SK-N-SH (cell line): ENCODE measurements around the gene SEC14L5.

Experiments used
- EP300 ChIP-seq, 2 experiments: IDR thresholded peaks; 2 replicates each; pipeline versions ENCODE4 v1.4.0 to v1.6.1; 2012; ENCODE audit warnings: borderline replicate concordance in 1 of 2, low read depth in 1 of 2, low read length in 1 of 2
- GABPA ChIP-seq: IDR thresholded peaks from 2 replicates; pipeline ENCODE4 v1.4.0; 2012; ENCODE audit warnings: low read depth, mild to moderate bottlenecking
- MAX ChIP-seq: IDR thresholded peaks from 2 replicates; pipeline ENCODE4 v1.4.0; 2012; ENCODE audit warnings: low read depth
- MEF2A ChIP-seq: IDR thresholded peaks from 2 replicates; pipeline ENCODE4 v1.4.0; 2012; ENCODE audit warnings: low read depth, borderline replicate concordance
- POLR2AphosphoS5 ChIP-seq: IDR thresholded peaks from 2 replicates; pipeline ENCODE4 v1.6.1; 2012; ENCODE audit warnings: low read depth, low read length
- RAD21 ChIP-seq: IDR thresholded peaks from 2 replicates; pipeline ENCODE4 v1.6.1; 2012; ENCODE audit warnings: mild to moderate bottlenecking, low read length
- SIN3A ChIP-seq: IDR thresholded peaks from 2 replicates; pipeline ENCODE4 v1.6.1; 2012; ENCODE audit warnings: low read depth, mild to moderate bottlenecking, low read length, moderate library complexity, borderline replicate concordance
- TCF12 ChIP-seq: IDR thresholded peaks from 2 replicates; pipeline ENCODE4 v1.4.0; 2012
- USF1 ChIP-seq: IDR thresholded peaks from 2 replicates; pipeline ENCODE4 v1.4.0; 2012; ENCODE audit warnings: low read depth, borderline replicate concordance
- USF2 ChIP-seq: fragments of 150-350 bp; IDR thresholded peaks from 2 replicates; pipeline ENCODE4 v1.6.1; 2017; ENCODE audit warnings: antibody characterized with exemption, low read length, low read depth, borderline replicate concordance
- YY1 ChIP-seq: IDR thresholded peaks from 2 replicates; pipeline ENCODE4 v1.4.0; 2012; ENCODE audit warnings: low read depth, mild to moderate bottlenecking
- ZBTB33 ChIP-seq: IDR thresholded peaks from 2 replicates; pipeline ENCODE4 v1.4.0; 2012; ENCODE audit warnings: low read depth, borderline replicate concordance
- TF ChIP-seq, protein P1 (sequence below): fragments of 200-600 bp; sonication (generic); IDR thresholded peaks from 2 replicates; pipeline ENCODE4 v1.6.1; 2017; ENCODE audit warnings: antibody characterized with exemption, mild to moderate bottlenecking, moderate library complexity
- TF ChIP-seq, protein P2 (sequence below): IDR thresholded peaks from 2 replicates; pipeline ENCODE4 v1.6.1; 2012; ENCODE audit warnings: mild to moderate bottlenecking, low read depth, low read length, moderate library complexity

DNA sequence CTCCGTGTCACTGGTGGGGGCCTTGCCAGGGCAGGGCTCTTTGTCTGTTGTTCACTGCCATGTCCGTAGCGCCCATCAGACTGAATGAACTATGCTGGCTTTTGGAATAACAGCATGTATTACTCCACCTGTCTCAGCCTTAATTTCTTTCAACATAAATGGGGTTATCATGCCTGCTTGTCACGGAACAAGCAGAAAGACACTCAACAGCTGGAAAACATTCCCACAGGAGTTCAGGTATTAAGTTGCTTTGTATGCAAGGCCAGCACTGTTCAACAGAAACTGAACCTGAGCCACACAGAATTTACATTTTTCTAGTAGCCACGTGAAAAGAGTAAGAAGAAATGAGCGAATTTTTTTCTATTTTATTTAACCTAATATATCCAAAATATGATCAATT, 34.3 kb upstream of the SEC14L5 start:
- TF ChIP-seq POLR2AphosphoS5 (no peak), MAX (no peak), USF1 (no peak), GABPA (no peak), USF2 (no peak), ZBTB33 (no peak), MEF2A (no peak), RAD21 (no peak), EP300 (IDR thresholded peaks at IDR 0.05; ENCODE audit: borderline replicate concordance in 1 of 2, low read depth in 1 of 2, low read length in 1 of 2) (no peak), SIN3A (no peak), TCF12 (no peak), YY1 (no peak)
- TF ChIP-seq, protein P1, sequence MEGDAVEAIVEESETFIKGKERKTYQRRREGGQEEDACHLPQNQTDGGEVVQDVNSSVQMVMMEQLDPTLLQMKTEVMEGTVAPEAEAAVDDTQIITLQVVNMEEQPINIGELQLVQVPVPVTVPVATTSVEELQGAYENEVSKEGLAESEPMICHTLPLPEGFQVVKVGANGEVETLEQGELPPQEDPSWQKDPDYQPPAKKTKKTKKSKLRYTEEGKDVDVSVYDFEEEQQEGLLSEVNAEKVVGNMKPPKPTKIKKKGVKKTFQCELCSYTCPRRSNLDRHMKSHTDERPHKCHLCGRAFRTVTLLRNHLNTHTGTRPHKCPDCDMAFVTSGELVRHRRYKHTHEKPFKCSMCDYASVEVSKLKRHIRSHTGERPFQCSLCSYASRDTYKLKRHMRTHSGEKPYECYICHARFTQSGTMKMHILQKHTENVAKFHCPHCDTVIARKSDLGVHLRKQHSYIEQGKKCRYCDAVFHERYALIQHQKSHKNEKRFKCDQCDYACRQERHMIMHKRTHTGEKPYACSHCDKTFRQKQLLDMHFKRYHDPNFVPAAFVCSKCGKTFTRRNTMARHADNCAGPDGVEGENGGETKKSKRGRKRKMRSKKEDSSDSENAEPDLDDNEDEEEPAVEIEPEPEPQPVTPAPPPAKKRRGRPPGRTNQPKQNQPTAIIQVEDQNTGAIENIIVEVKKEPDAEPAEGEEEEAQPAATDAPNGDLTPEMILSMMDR = no peak
- TF ChIP-seq, protein P2, sequence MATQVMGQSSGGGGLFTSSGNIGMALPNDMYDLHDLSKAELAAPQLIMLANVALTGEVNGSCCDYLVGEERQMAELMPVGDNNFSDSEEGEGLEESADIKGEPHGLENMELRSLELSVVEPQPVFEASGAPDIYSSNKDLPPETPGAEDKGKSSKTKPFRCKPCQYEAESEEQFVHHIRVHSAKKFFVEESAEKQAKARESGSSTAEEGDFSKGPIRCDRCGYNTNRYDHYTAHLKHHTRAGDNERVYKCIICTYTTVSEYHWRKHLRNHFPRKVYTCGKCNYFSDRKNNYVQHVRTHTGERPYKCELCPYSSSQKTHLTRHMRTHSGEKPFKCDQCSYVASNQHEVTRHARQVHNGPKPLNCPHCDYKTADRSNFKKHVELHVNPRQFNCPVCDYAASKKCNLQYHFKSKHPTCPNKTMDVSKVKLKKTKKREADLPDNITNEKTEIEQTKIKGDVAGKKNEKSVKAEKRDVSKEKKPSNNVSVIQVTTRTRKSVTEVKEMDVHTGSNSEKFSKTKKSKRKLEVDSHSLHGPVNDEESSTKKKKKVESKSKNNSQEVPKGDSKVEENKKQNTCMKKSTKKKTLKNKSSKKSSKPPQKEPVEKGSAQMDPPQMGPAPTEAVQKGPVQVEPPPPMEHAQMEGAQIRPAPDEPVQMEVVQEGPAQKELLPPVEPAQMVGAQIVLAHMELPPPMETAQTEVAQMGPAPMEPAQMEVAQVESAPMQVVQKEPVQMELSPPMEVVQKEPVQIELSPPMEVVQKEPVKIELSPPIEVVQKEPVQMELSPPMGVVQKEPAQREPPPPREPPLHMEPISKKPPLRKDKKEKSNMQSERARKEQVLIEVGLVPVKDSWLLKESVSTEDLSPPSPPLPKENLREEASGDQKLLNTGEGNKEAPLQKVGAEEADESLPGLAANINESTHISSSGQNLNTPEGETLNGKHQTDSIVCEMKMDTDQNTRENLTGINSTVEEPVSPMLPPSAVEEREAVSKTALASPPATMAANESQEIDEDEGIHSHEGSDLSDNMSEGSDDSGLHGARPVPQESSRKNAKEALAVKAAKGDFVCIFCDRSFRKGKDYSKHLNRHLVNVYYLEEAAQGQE = no peak
